Choroid plexus epithelial cell (primary cell): Measurements from ENCODE around the gene SREBF2.

Experiments
- DNase-seq: peaks from one replicate; pipeline ENCODE4 v3.0.0-alpha.2; 2010; ENCODE audit warnings: low read depth
- H3K4me3 ChIP-seq: 2 replicates; pipeline ENCODE4 v1.5.1; 2011; ENCODE audit warnings: low read depth, mild to moderate bottlenecking, control low read depth, low read length, moderate library complexity
- TF ChIP-seq, protein P1 (sequence below): conservative IDR thresholded peaks from 2 replicates; pipeline ENCODE4 v1.5.1; 2011; ENCODE audit warnings: low read depth, mild to moderate bottlenecking, control low read depth, inconsistent platforms, low read length, moderate library complexity

Gene SREBF2

DNA sequence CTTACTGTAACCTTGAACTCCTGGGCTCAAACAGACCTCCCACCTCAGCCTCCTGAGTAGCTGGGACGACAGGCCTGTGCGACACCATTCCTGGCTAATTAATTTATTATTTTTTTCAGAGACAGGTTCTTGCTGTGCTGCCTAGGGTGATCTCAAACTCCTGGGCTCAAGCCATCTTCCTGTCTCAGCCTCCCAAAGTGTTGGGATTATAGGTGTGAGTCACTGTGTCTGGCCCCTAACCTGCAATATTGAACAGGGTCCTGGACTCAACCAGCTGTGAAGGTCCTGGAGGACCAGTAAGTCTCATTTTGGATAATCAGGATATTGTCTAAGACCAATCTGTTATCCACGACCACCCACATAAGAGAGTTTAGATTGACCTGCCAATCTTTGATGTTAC lies 17.2 kb upstream of the SREBF2 start:
- H3K4me3 ChIP-seq: no peak overlapping the region
- TF ChIP-seq, protein P1, sequence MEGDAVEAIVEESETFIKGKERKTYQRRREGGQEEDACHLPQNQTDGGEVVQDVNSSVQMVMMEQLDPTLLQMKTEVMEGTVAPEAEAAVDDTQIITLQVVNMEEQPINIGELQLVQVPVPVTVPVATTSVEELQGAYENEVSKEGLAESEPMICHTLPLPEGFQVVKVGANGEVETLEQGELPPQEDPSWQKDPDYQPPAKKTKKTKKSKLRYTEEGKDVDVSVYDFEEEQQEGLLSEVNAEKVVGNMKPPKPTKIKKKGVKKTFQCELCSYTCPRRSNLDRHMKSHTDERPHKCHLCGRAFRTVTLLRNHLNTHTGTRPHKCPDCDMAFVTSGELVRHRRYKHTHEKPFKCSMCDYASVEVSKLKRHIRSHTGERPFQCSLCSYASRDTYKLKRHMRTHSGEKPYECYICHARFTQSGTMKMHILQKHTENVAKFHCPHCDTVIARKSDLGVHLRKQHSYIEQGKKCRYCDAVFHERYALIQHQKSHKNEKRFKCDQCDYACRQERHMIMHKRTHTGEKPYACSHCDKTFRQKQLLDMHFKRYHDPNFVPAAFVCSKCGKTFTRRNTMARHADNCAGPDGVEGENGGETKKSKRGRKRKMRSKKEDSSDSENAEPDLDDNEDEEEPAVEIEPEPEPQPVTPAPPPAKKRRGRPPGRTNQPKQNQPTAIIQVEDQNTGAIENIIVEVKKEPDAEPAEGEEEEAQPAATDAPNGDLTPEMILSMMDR: no peak
- DNase-seq: no peak

DNA sequence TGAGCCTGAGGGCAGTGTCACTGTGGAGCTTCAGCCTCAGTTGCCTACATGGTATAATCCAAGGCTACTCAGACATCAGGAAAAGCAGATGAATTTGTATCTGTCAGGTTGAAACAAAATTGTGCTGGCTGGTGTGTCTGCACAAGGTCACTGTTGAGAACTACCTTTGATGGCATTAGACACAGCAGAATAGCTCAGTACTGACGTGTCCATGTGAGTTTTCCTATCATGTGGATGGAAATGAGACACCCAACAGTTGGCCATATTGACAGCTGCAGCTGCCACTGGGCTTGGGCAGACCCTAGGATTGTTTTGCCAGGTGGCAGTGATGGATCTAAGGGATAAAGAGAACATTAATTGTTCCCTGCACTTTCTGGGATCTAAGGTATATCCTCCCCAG lies 16.7 kb upstream of the SREBF2 start:
- no peak for DNase-seq
- TF ChIP-seq, protein P1: no peak
- no peak overlapping the region for H3K4me3 ChIP-seq

DNA sequence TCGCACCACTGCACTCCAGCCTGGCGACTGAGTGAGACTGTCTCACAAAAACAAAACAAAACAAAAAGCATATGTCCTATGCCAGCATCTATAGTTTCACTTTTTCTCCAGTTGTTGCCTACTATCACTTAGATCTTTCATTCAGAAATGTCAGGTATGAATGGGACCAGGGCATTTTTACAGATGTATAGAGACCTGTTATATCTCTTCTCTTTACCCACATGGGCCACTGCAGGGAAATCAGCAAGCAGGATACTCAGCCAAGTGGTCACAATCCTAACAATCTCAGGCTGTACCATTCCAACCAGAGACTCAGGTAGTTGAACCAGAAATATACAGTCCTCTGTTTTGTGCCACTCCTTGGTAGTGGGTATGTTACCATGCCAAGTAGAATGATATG lies 16.0 kb upstream of the SREBF2 start:
- DNase-seq: no peak
- H3K4me3 ChIP-seq: no peak overlapping the region
- TF ChIP-seq, protein P1: no peak

DNA sequence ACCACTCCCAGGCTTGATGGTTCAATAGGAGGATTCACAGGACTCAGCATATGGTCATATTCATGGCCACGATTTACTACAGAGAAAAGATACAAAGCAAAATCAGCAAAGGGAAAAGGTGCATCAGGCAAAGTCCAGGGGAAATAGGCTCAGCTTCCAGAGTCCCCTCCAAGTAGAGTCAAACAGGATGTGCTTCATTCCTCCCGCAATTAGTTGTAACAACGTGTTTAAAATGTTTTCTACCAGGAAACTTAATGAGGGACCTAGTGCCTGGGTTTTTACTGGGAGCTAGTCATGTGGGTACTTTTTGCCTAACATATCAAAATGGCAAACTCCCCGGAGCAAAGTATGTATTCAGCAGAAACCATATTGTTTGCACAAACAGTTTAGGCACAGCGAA lies 14.9 kb upstream of the SREBF2 start:
- DNase-seq: no peak
- no peak overlapping the region for H3K4me3 ChIP-seq
- TF ChIP-seq, protein P1: no peak

DNA sequence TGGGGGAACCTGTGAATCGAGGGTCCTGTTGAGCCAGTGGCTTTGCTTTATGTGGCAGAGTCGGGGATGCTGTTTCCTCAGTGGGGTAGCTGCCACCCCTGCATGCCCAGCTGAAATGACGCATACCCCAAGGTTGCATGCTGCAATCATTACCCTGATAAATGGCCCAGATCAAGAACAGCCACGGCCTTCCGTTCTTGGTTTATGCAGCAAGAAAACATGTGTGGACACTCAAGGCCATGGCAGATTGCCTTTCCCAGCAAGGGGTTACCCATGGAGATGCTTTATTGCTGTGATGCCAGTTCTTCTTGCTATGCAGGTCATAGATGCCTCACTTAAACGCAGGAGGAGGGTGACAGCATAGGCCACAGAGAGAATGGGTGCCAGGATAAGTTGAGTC lies 14.3 kb upstream of the SREBF2 start:
- H3K4me3 ChIP-seq: no peak overlapping the region
- DNase-seq: no peak
- TF ChIP-seq, protein P1: no peak

DNA sequence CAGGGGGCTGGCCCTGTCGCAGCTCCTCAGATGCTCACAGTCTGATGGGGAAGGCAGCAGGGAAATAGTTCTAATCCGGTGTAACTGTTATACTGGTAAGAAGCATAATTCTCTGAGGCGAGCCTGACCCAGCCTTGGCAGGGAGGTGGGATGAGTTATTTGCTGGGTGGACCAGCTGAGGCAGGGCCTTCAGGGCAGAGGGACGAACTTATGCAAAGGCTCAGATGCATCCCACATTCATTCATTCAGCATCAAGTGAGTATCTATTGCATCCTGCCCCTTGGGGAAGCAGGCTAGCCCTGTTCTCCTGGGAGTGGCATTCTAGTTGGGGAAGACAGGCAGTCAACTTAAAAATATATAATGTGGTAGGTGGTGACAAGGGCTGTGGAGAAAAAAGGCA lies 13.6 kb upstream of the SREBF2 start:
- TF ChIP-seq, protein P1: no peak
- DNase-seq: no peak

DNA sequence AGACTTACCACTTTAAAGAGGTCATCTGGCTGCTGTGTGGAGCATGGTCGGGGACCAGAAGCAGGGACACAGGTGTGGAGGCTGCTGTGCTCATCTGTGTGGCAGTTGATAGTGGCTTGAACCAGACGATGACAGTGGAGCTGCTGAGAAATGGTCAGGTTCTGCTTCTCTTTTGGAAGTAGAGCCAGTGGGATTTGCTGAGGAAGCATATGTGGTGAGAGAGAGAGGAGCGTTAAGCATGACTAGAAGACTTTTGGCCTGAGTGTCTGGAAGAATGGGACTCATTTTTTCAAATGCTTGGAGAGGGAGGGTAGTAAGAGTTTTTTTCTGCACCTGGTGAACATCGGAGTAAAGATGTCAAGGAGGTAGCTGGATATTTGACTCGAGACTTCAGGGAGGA lies 12.5 kb upstream of the SREBF2 start:
- H3K4me3 ChIP-seq: no peak overlapping the region
- TF ChIP-seq, protein P1: no peak
- DNase-seq: no peak

More for the DNA sequence above, 13.6 kb upstream of the SREBF2 start:
- no peak overlapping the region for H3K4me3 ChIP-seq
